Activated CD4-positive, alpha-beta T cell treated with anti-CD3 and anti-CD28 coated beads, Interleukin-2, amount 50 U/mL, for 48 hours (primary cell): ENCODE results near the gene NBPF8.
A peak's percentile ranks its signal among the peaks of the same experiment; 100 is the strongest.
"Not testable (repeated sequence)": the region's sequence is repeated elsewhere in the genome, so short reads cannot be mapped to it uniquely, and the experiment has no call there.

Experiments
- DNase-seq, 2 experiments: peaks; one replicate each; pipeline ENCODE4 v3.0.0-alpha.2; 2020

NBPF8 gene

GRCh38 chr1:120414911-120415480 lies at the start of gene NBPF8:
Gene NBPF8, plus strand, starts transcription at chr1:120415035. Its CDS starts 21,488 bp downstream, at chr1:120436523.
- peak; percentile 76 to 79 for DNase-seq

GRCh38 chr1:120367709-120368108 lies 47.1 kb upstream of the NBPF8 start:
- DNase-seq: not testable (repeated sequence)

GRCh38 chr1:120386651-120387050 lies 28.2 kb upstream of the NBPF8 start:
- not testable (repeated sequence) for DNase-seq

- peak in 1 of 2 experiments; percentile 9 for DNase-seq
These were observed 26.2 kb upstream of the NBPF8 start for GRCh38 chr1:120388597-120389126.

GRCh38 chr1:120391365-120391764 lies 23.5 kb upstream of the NBPF8 start:
- not testable (repeated sequence) for DNase-seq

GRCh38 chr1:120393316-120394232 lies 21.3 kb upstream of the NBPF8 start:
- not testable (repeated sequence) for DNase-seq

- not testable (repeated sequence) for DNase-seq
These were observed 9.5 kb upstream of the NBPF8 start for GRCh38 chr1:120405348-120405747.

- DNase-seq: not testable (repeated sequence)
These were observed 384 bp upstream of the NBPF8 start for GRCh38 chr1:120414451-120414850.

- peak; percentile 22 to 34 for DNase-seq
These were observed 692 bp downstream of the NBPF8 start for GRCh38 chr1:120415492-120415961.

GRCh38 chr1:120425063-120425462 lies 10.2 kb downstream of the NBPF8 start:
- DNase-seq: not testable (repeated sequence)

- DNase-seq: not testable (repeated sequence)
These were observed 16.8 kb downstream of the NBPF8 start for GRCh38 chr1:120431626-120432025.

- DNase-seq: not testable (repeated sequence)
These were observed 19.0 kb downstream of the NBPF8 start for GRCh38 chr1:120433831-120434230.

- DNase-seq: not testable (repeated sequence)
These were observed 34.3 kb downstream of the NBPF8 start for GRCh38 chr1:120449124-120449523.
